HEK293T (cell line): Measurements from ENCODE around the gene ARL17B.

Source experiments
- BHLHE40 ChIP-seq: fragments of 450-650 bp; IDR thresholded peaks from 2 replicates; pipeline ENCODE4 v1.6.1; 2016; ENCODE audit warnings: mild to moderate bottlenecking, moderate library complexity, borderline replicate concordance
- ELF4 ChIP-seq: fragments of 450-650 bp; IDR thresholded peaks from 2 replicates; pipeline ENCODE4 v1.6.1; 2017; ENCODE audit warnings: antibody characterized with exemption
- HDGF ChIP-seq: fragments of 450-650 bp; IDR thresholded peaks from 2 replicates; pipeline ENCODE4 v1.6.1; 2017; ENCODE audit warnings: antibody characterized with exemption, borderline replicate concordance
- L3MBTL2 ChIP-seq: fragments of 450-650 bp; conservative IDR thresholded peaks from 2 replicates; pipeline ENCODE4 v1.6.1; 2016; ENCODE audit warnings: mild to moderate bottlenecking
- NFRKB ChIP-seq: fragments of 450-650 bp; IDR thresholded peaks from 2 replicates; pipeline ENCODE4 v1.6.1; 2016; ENCODE audit warnings: mild to moderate bottlenecking, moderate library complexity

DNA sequence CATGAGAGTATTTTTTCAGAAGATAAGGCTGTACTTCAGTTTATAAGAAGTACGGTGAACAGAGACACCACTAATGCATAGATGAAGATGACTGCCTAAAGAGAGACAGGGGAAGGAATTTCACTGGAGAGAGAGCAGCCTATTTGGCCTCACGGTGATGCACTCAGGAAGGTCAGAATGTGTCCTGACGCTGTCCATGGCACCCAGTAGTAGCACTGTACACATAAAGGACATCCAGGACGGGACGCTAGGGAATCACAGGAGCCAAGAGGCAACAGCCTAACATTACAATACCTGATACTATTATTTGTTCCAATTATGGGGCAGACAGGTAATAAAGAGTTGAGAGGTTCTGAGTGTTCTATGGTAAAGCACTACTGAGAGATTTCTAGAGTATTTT, 91.5 kb downstream of the ARL17B start:
- TF ChIP-seq NFRKB (no peak), ELF4 (no peak), HDGF (no peak), L3MBTL2 (no peak), BHLHE40 (no peak)
